H9 (cell line): Measurements from ENCODE around the gene SNX22. TPM values are rescaled to one million over a fixed set of nuclear protein-coding genes. Genes with fewer than 3 reads are reported as not detected.

Source experiments
- DNase-seq: peaks from one replicate; pipeline ENCODE4 v3.0.0-alpha.2; 2017
- H2AFZ ChIP-seq: one replicate; pipeline ENCODE4 v1.6.1; 2013; ENCODE audit warnings: mild to moderate bottlenecking, low read length, control low read depth, moderate library complexity
- H2AK5ac ChIP-seq: 2 replicates; pipeline ENCODE4 v1.6.1; 2013; ENCODE audit warnings: low read length, control low read depth, mixed read lengths; ENCODE audit not compliant: insufficient read length
- H2BK120ac ChIP-seq: one replicate; pipeline ENCODE4 v1.6.1; 2013; ENCODE audit warnings: low read depth, mild to moderate bottlenecking, low read length, control low read depth, inconsistent platforms; ENCODE audit not compliant: poor library complexity, severe bottlenecking
- H2BK12ac ChIP-seq: 2 replicates; pipeline ENCODE4 v1.6.1; 2013; ENCODE audit warnings: low read length, control low read depth, mixed read lengths, low read depth; ENCODE audit not compliant: insufficient read length
- H2BK15ac ChIP-seq: 2 replicates; pipeline ENCODE4 v1.6.1; 2013; ENCODE audit warnings: low read depth, low read length, control low read depth
- H2BK20ac ChIP-seq: one replicate; pipeline ENCODE4 v1.6.1; 2013; ENCODE audit warnings: low read depth, mild to moderate bottlenecking, low read length, control low read depth, inconsistent platforms; ENCODE audit not compliant: poor library complexity, severe bottlenecking
- H2BK5ac ChIP-seq: 2 replicates; pipeline ENCODE4 v1.6.1; 2013; ENCODE audit warnings: low read length, control low read depth, mixed read lengths; ENCODE audit not compliant: insufficient read length
- H3K14ac ChIP-seq: 2 replicates; pipeline ENCODE4 v1.6.1; 2013; ENCODE audit warnings: low read length, control low read depth; ENCODE audit not compliant: insufficient read depth
- H3K18ac ChIP-seq: 2 replicates; pipeline ENCODE4 v1.6.1; 2013; ENCODE audit warnings: low read depth, mild to moderate bottlenecking, mixed read lengths, low read length, control low read depth; ENCODE audit not compliant: insufficient read length
- H3K23ac ChIP-seq: 2 replicates; pipeline ENCODE4 v1.6.1; 2013; ENCODE audit warnings: low read length, control low read depth, mixed read lengths, low read depth; ENCODE audit not compliant: insufficient read length
- H3K23me2 ChIP-seq: 2 replicates; pipeline ENCODE4 v1.6.1; 2013; ENCODE audit warnings: low read depth, mild to moderate bottlenecking, mixed read lengths, low read length, control low read depth; ENCODE audit not compliant: insufficient read length, poor library complexity, severe bottlenecking
- H3K27ac ChIP-seq: 2 replicates; pipeline ENCODE4 v1.5.1; 2013; ENCODE audit warnings: low read length, control low read depth, mixed read lengths, low read depth; ENCODE audit not compliant: insufficient read length
- H3K27me3 ChIP-seq: 2 replicates; pipeline ENCODE4 v1.6.1; 2013; ENCODE audit warnings: low read length, control low read depth, inconsistent platforms; ENCODE audit not compliant: insufficient read depth
- H3K4ac ChIP-seq: 2 replicates; pipeline ENCODE4 v1.6.1; 2013; ENCODE audit warnings: low read depth, mild to moderate bottlenecking, control low read depth, inconsistent platforms, low read length, moderate library complexity
- H3K4me1 ChIP-seq: 2 replicates; pipeline ENCODE4 v1.6.1; 2013; ENCODE audit warnings: low read length, control low read depth, inconsistent platforms; ENCODE audit not compliant: insufficient read depth
- H3K4me2 ChIP-seq: 2 replicates; pipeline ENCODE4 v1.6.1; 2013; ENCODE audit warnings: low read length, control low read depth, mixed read lengths; ENCODE audit not compliant: insufficient read length, insufficient read depth
- H3K56ac ChIP-seq: 2 replicates; pipeline ENCODE4 v1.6.1; 2013; ENCODE audit warnings: low read depth, mild to moderate bottlenecking, mixed read lengths, low read length, control low read depth; ENCODE audit not compliant: insufficient read length
- H3K79me1 ChIP-seq: 2 replicates; pipeline ENCODE4 v1.6.1; 2013; ENCODE audit warnings: low read depth, mild to moderate bottlenecking, moderate library complexity, low read length, control low read depth, inconsistent platforms; ENCODE audit not compliant: insufficient read depth, poor library complexity, severe bottlenecking
- H3K79me2 ChIP-seq: 2 replicates; pipeline ENCODE4 v1.6.1; 2013; ENCODE audit warnings: low read length, control low read depth, inconsistent platforms; ENCODE audit not compliant: insufficient read depth
- H3K9ac ChIP-seq: 2 replicates; pipeline ENCODE4 v1.6.1; 2013; ENCODE audit warnings: low read length, control low read depth, mixed read lengths; ENCODE audit not compliant: insufficient read length; ENCODE audit errors: extremely low read depth
- H3K9me3 ChIP-seq: one replicate; pipeline ENCODE4 v1.6.1; 2013; ENCODE audit warnings: low read depth, low read length, inconsistent platforms; ENCODE audit not compliant: control insufficient read depth
- H3T11ph ChIP-seq: one replicate; pipeline ENCODE4 v1.6.1; 2013; ENCODE audit warnings: mild to moderate bottlenecking, low read length, control low read depth, inconsistent platforms
- H4K20me1 ChIP-seq: one replicate; pipeline ENCODE4 v1.6.1; 2013; ENCODE audit not compliant: control insufficient read depth, insufficient read length, insufficient read depth
- H4K5ac ChIP-seq: 2 replicates; pipeline ENCODE4 v1.6.1; 2013; ENCODE audit warnings: low read depth, mild to moderate bottlenecking, mixed read lengths, low read length, control low read depth; ENCODE audit not compliant: insufficient read length
- H4K8ac ChIP-seq: replicated peaks from 2 replicates; pipeline ENCODE4 v1.6.1; 2013; ENCODE audit warnings: low read length, control low read depth, mixed read lengths, low read depth; ENCODE audit not compliant: insufficient read length
- H4K91ac ChIP-seq: 2 replicates; pipeline ENCODE4 v1.6.1; 2013; ENCODE audit warnings: low read depth, mild to moderate bottlenecking, moderate library complexity, mixed read lengths, low read length, control low read depth; ENCODE audit not compliant: insufficient read length
- H3K27ac Mint-ChIP-seq, 3 experiments: 2 replicates in 2 of 3; 3 replicates in 1 of 3; pipeline ENCODE4 v1.8.0; 2020 to 2021; ENCODE audit warnings: mixed read lengths in 3 of 3, mild to moderate bottlenecking in 1 of 3, moderate library complexity in 1 of 3
- H3K27me3 Mint-ChIP-seq: 2 replicates; pipeline ENCODE4 v1.8.0; 2021; ENCODE audit warnings: low read depth, mild to moderate bottlenecking, moderate library complexity, mixed read lengths
- H3K36me3 Mint-ChIP-seq, 3 experiments: 2 replicates in 2 of 3; 3 replicates in 1 of 3; pipeline ENCODE4 v1.8.0; 2020 to 2021; ENCODE audit warnings: low read depth in 3 of 3, mixed read lengths in 3 of 3; ENCODE audit not compliant: insufficient read depth in 1 of 3
- H3K4me1 Mint-ChIP-seq, 2 experiments: 2 replicates each; pipeline ENCODE4 v1.8.0; 2020; ENCODE audit warnings: mixed read lengths in 2 of 2
- H3K4me3 Mint-ChIP-seq, 2 experiments: 2 replicates in 1 of 2; 3 replicates in 1 of 2; pipeline ENCODE4 v1.8.0; 2020 to 2021; ENCODE audit warnings: mild to moderate bottlenecking in 2 of 2, mixed read lengths in 2 of 2, moderate library complexity in 1 of 2
- H3K9me3 Mint-ChIP-seq, 2 experiments: 2 replicates in 1 of 2; 3 replicates in 1 of 2; pipeline ENCODE4 v1.8.0; 2020; ENCODE audit warnings: mild to moderate bottlenecking in 2 of 2, mixed read lengths in 2 of 2, moderate library complexity in 1 of 2
- CTCF ChIP-seq: fragments of 200-600 bp; sonication (generic); conservative IDR thresholded peaks from 3 replicates; pipeline ENCODE4 v1.8.0; 2021; ENCODE audit warnings: antibody characterized with exemption, mild to moderate bottlenecking
- WGBS: extraction: QIAGEN DNeasy Blood & Tissue Kit; methylation state at CpG from one replicate; pipeline ENCODE4 v1.1.7; 2013; ENCODE audit warnings: missing lambda C conversion rate, low lambda C conversion rate, mixed read lengths; ENCODE audit not compliant: insufficient read length; ENCODE audit errors: extremely low coverage; 5-methylcytosine and 5-hydroxymethylcytosine counted together
- total RNA-seq: library from RNA; stranded (reverse); gene quantifications from 2 replicates; pipeline ENCODE4 v1.2.1, GENCODE V29; 2021

Gene SNX22
- total RNA-seq, 1 experiment from 2014 or later: 4.8 TPM

DNA sequence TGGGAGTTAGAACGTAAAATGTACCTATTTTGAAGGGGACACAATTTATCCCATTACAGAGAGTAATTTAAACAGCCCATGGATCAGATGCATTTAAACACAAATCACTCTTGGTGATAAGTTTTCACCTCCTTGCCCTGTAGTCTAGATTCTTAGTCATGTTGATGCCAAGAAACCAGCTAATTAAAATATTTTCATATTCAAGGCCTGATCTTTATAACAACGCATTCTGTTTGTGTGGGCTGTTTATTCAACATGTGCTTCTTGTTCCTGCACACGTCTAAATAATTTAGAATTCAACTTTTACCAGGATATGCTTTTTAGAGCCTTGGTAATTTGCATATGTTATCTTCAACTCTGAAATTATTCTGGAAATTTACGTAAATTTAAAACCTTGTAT lies 29.9 kb upstream of the SNX22 start:
- Histone ChIP-seq H4K20me1 (no peaks in the 10 kb centered on the region), H2AFZ (no peak overlapping the region), H3K79me1 (no peaks in the 10 kb centered on the region), H3K23me2 (no peaks in the 10 kb centered on the region), H3K4me2 (no peak overlapping the region), H2AK5ac (no peak overlapping the region), H2BK15ac (no peak overlapping the region), H3K27ac (no peak overlapping the region), H3K56ac (no peak overlapping the region), H3K4me1 (no peaks in the 10 kb centered on the region), H4K8ac (no peak overlapping the region), H3T11ph (no peak overlapping the region), H4K91ac (no peak overlapping the region), H2BK120ac (no peak overlapping the region), H2BK5ac (no peak overlapping the region), H3K18ac (no peak overlapping the region), H3K23ac (no peak overlapping the region), H3K9ac (no peak overlapping the region), H3K4ac (no peak overlapping the region), H2BK12ac (no peak overlapping the region), H3K14ac (no peak overlapping the region), H3K9me3 (no peaks in the 10 kb centered on the region), H2BK20ac (no peak overlapping the region), H3K27me3 (no peaks in the 10 kb centered on the region), H4K5ac (no peak overlapping the region), H3K79me2 (no peaks in the 10 kb centered on the region)
- no peak for DNase-seq
- TF ChIP-seq CTCF: no peak
- no CpG with 5 or more reads among the region's 4 CpGs for WGBS
- no peaks in the 10 kb centered on the region for H3K9me3 Mint-ChIP-seq
- H3K36me3 Mint-ChIP-seq: peaks cover 1 to 49% (median 23%) of the 10 kb centered on the region in 3 experiments; a peak in 5 of 7 replicates
- H3K27me3 Mint-ChIP-seq: no peaks in the 10 kb centered on the region
- H3K4me3 Mint-ChIP-seq: no peak overlapping the region
- no peak overlapping the region; a peak in 1 of 7 replicates for H3K27ac Mint-ChIP-seq
- H3K4me1 Mint-ChIP-seq: no peaks in the 10 kb centered on the region
